Caki2 (cell line): ENCODE data around the gene STAU1. TPM values are rescaled to one million over a fixed set of nuclear protein-coding genes. Genes with fewer than 3 reads are reported as not detected.
"Not testable (repeated sequence)": the region's sequence is repeated elsewhere in the genome, so short reads cannot be mapped to it uniquely, and the experiment has no call there.

ENCODE experiments used
- DNase-seq: peaks from one replicate; pipeline ENCODE4 v3.0.0-alpha.2; 2015; ENCODE audit warnings: low read depth
- in situ Hi-C: cut with HindIII; loops from 2 replicates; pipeline ENCODE4 v1.10.0; 2016; ENCODE audit warnings: low sequenced_read_pairs, low pct_unique_long_range_greater_than_20kb, mixed read lengths
- total RNA-seq: library from RNA; depleted of rRNA; stranded (reverse); fragments of >200 nt; shearing (Covaris generic); gene quantifications from 2 replicates; pipeline ENCODE4 v1.2.3, GENCODE V29; 2014; ENCODE audit warnings: low replicate concordance

Gene STAU1
- total RNA-seq, 1 experiment from 2014 or later: 65.3 TPM

DNA sequence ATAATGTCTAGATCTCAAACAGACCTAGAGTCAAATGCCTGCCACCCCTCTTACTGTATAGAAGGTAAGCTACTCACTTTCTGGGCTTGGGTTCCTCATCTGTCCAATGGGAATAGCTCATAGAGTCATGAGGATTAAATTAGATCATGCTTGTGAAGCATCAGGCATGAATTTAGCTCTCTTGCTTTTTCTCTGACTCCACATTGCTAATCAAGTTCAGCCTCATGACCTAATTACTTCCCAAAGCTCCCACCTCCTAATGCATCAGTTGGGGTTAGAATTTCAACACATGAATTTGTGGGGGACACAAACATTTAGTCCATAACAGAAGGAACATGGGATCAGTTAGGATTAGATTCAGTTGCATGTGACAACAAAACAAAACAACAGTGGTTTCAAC, 26.4 kb upstream of the STAU1 start:
- no peak for DNase-seq
- in situ Hi-C loops: no loop called here

DNA sequence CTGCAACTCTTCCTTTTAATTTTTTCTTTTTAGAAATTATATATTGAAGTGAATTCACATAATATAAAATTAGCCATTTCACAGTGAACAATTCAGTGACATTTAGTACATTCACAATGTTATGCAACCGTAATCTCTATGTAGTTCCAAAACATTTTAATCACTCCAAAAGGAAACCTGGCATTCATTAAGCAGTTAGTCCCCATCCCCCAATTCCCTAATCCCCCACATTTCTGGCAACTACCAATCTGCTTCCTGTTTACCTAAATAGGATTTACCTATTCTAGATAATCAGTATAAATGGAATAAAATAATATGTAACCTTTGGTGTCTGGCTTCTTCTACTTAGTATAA, 22.6 kb upstream of the STAU1 start:
- DNase-seq: no peak
- in situ Hi-C loops: no loop called here

DNA sequence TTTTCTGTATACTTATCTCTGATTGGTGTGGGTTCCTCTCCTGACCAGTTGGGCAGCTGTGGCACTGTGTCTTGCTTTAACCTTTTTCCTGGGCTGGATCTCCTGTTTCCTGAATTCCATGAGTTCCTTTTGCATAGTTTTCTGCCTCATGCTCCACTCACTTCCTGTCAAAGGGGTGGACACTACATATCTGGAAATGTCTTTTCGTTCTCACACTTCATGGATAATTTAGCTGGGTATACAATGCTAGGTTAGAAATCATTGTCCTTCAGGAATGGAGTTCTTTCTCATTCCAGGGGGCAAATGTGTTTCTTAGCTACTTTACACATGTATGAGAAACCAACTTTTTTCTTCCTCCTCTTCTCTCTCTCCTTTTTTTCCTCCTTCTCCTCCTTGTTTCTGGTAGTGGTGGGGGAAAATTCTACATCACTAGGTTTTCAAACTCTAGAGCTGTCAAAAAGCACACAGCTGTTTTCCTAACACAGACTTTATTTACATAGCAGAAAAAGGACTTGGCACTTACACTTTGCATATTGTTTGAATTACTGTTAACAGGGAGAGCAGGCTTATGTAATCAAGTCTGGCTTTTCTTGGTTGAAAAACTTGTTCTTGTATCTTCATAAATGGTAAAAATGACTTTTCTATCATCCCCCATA, 22.1 kb upstream of the STAU1 start:
- in situ Hi-C loops: no loop called here
- DNase-seq: no peak

DNA sequence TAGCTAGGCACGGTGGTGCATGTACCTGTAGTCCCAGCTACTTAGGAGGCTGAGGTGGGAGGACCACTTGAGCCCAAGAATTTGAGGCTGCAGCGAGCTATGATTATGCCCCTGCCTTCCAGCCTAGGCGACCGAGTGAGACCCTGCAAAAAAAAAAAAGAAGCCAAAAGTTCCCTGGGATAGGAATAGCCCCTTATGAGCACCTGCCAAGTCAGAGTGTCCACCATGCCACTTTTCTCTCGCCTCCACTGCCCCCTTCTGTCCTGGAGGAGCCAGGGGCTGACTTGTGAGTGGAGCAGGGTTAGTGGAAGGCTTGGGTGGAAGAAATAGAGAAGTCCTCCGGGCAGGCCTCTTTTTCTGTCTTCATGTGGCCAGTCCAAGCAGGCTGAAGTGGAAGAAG, 18.9 kb upstream of the STAU1 start:
- in situ Hi-C loops: no loop called here
- no peak for DNase-seq

DNA sequence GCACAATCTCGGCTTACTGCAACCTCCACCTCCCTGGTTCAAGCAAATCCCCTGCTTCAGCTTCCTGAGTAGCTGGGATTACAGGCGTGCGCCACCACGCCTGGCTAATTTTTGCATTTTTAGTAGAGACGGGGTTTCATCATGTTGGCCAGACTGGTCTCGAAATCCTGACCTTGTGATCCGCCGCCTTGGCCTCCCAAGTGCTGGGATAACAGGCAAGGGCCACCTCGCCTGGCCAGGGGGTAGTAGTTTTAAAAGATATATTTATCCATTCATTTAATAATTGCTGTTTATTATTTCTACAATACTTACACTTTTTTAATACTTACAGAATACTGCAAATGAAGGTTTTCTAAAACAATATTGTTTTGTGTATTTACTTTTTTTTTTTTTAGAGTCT, 15.6 kb upstream of the STAU1 start:
- no peak for DNase-seq
- in situ Hi-C loops: no loop called here

DNA sequence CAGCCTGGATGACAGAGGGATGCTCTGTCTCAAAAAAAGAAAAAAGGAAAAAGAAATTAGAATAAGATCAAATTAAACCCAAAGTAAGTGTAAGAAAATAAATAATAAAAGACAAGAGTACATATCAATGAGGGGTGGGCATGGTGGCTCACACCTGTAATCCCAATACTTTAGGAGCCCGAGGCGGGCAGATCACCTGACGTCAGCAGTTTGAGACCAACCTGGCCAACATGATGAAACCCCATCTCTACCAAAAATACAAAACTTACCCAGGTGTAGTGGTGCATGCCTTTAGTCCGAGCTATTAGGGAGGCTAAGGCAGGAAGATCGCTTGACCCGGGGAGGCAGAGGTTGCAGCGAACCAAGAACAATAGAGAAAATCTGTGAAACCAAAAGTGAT, 14.9 kb upstream of the STAU1 start:
- in situ Hi-C loops: no loop called here
- no peak for DNase-seq

DNA sequence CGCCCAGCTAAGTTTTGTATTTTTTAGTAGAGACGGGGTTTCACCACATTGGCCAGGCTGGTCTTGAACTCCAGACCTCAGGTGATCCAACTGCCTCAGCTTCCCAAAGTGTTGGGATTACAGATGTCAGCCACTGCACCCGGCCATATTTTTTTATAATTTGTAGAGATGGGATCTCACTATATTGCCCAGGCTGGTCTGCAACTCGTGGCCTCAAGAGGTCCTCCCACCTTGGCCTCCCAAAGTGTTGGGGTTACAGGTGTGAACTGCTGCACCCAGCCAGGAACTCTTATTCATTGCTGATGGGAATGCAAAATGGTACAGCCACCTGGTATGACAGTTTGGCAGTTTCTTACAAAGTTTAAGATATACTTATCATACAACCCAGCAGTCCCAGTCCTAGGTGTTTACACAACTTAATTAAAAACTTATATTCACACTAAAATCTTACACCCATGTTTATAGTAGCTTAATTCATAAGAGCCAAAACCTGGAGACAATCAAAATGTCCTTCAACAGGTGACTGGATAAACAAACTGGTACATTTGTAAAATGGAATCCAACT, 11.7 kb upstream of the STAU1 start:
- DNase-seq: no peak
- in situ Hi-C loops: no loop called here

DNA sequence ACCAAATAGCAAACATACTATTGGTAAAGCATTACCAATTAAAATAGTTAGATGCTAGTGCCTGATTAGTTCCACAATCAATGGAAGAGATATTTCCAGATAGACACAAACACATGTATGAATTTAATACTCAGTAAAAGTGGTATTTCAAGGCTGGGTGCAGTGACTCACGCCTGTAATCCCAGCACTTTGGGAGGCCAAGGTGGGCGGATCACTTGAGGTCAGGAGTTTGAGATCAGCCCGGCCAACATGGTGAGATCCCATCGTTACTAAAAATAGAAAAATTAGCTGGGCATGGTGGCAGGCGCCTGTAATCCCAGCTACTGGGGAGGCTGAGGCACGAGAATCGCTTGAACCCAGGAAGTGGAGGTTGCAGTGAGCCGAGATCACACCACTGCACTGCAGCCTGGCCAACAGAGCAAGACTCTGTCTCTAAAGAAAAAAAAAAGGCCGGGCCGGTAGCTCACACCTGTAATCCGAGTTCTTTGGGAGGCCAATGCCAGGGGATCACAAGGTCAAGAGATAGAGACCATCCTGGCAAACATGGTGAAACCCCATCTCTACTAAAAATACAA, 4.9 kb upstream of the STAU1 start:
- in situ Hi-C loops: not testable (repeated sequence)

DNA sequence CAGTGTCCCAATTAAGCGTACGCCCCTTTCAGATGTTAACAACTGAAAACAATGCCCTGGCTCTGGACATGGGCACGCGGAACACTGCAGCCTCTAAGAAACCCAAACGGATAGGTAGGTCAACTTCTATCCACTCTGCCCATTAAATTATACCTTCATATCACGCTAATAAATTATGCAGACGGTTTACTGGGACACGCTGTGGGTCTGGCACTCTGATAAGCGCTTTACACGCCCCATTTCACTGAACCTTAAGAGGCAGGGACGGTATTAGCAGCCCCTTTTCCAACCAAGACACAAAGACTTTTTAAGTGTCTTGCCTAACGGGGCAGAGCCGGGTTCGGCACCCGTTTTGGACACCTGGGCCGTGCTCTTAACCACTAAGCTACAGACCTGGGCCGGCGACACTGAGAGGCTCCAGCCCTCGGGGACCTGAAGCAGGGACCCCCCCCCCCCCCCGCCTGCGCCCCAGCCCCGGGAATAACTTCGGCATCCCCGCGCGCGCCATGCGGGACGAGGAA, 744 bp downstream of the STAU1 start:
- in situ Hi-C loops: loop anchor here (10.0 kb wide), 1 partner anchor 53 kb away; no protein-coding TSS in a partner anchor
- DNase-seq: no peak

More for the DNA sequence above, 4.9 kb upstream of the STAU1 start:
- not testable (repeated sequence) for DNase-seq

DNA sequence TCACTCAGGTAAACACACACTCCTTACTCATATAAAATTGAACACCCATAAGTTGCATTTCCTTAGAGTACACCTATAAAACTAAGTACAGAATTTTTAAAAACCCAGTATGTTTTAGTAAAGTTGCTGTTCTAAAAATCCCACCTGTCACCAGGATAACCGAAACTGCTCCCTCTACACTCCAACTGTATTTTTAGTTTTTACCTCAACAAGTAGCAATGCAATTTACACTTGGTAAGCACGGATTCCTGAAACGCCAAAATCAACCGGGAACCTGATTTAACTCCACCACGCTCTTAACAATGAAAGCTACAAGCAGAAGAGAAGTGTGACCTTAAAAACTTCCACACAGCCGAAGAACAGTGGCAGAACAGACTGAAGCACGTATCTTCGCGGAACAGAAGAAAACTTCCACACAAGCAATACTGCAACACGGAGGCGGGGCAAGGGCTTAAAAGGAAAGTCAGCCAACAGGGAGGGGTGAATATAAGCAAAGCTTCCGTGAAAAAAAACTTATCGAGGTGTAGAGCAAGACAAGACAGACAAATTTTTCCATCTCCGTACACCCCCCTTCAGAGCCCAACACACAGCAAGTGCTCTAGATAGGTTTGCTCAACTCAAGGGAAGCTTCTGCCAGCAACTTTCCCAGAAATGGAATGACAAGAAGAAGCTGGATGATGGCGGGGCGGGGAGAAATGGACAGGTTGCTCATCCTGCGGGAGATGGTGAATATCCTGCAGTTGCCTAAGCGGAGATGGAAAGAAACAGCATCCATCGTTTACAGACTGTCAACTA, 1.4 kb downstream of the STAU1 start:
- peak; percentile 61 for DNase-seq
- in situ Hi-C loops: loop anchor here (10.0 kb wide), 1 partner anchor 52 kb away; no protein-coding TSS in a partner anchor

DNA sequence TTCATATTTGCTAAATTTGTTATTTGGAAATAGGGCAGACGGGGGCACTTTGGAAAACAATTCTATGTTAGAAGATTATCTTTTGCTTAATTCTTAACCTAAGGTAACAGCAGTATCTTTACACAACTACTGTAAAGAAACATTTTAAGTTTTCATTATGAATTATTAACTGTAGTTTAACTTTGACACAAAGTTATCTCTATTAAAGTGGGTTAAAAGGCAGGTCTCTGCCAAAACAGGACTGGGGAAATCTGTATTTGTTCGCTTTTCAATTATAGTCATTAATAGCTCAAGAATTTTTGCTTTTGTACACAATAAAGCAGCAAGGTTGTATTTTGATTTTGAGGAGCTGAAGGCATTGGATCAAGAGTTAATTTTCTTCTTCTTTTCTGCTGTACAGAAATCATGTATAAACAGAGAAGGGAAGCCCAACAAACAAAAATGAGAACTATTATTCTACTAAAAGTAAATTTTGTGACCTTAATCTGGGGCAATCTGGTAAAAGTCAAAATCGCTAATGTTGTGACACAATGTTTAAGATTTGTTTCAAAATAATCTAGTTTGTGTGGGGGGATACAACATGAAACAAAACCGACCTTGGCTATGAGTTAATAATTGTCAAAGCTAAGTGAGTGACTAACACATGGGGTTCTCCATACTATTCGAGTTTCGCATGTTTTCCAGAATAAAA, 2.9 kb downstream of the STAU1 start:
- DNase-seq: no peak
- in situ Hi-C loops: loop anchor here (10.0 kb wide), 1 partner anchor 50 kb away; no protein-coding TSS in a partner anchor

DNA sequence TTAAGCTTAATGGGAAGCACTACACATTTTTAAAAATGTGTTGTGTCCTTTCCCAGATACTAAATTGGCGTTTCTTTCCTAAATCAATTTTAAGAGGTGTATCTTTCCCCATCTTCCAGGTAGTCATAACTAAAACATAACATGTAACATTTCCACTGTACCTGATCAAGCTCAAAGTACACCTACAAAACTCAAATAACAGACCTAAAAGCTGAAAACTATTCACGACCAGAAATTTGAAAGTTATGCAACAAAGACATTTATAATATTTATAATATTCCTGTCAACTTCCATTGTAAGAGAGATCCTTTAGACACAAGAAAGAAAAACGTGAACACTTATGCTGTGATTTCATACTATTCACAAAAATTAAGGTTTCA, 3.5 kb downstream of the STAU1 start:
- in situ Hi-C loops: loop anchor here (10.0 kb wide), 1 partner anchor 50 kb away; no protein-coding TSS in a partner anchor

DNA sequence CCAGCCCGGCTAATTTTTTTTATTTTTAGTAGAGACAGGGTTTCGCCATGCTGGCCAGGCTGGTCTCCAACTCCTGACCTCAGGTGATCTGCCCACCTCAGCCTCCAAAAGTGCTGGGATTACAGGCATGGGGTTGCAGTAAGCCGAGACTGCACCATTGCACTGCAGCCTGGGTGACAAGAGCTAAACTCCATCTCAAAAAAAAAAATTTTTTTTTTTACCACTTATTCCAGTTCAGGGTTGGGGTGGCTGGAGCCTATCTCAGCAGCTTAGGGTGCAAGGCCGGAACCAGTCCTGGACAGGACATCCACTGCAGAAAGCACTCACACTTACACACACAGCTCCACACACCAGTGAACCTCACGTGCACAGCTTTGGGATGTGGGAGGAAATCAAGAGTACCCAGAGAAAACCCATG, 4.0 kb downstream of the STAU1 start:
- in situ Hi-C loops: loop anchor here (10.0 kb wide), 1 partner anchor 49 kb away; no protein-coding TSS in a partner anchor
- DNase-seq: not testable (repeated sequence)

More for the DNA sequence above, 3.5 kb downstream of the STAU1 start:
- no peak for DNase-seq

DNA sequence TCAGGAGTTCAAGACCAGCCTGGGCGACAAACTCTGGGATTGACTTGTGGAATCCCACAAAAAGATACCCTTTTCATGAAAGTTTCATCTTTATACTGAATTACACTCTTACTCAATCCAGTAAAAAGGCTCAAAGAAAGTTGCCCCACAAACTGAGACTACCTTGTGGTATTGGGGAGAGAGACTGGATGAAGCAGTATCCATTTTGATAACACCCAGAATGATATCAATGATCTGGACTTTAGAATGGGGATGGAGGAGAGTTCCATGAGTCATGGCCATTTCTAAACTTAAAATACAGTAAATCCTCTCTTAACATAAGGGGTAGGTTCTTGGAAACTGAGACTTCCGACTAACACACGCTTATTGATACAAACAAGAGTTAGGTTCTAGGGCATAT, 4.7 kb downstream of the STAU1 start:
- no peak for DNase-seq
- in situ Hi-C loops: loop anchor here (10.0 kb wide), 1 partner anchor 49 kb away; no protein-coding TSS in a partner anchor

DNA sequence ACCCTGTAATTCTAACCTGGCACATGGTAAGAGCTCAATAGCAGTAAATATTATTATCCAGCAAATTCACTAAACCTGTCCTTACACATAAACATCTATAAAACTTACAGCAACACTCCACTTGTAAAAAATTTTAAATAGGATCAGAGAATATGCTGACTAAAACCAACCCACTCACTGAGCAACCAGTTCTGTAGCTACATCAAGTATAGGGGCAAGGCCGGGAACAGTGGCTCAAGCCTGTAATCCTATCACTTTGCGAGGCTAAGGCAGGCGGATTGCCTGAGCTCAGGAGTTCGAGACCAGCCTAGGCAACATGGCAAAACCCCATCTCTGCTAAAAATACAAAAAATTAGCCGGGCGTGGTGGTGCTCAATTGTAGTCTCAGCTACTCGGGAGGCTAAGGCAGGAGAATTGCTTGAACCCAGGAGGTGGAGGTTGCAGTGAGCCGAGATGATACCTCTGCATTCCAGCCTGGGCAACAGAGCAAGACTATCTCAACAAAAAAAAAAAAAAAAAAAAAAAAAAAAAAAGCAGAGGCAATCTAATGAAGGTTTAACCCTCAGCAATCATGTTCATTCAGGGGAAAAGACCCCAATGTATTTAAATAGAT, 6.8 kb downstream of the STAU1 start:
- in situ Hi-C loops: loop anchor here (10.0 kb wide), 1 partner anchor 47 kb away; no protein-coding TSS in a partner anchor
- no peak for DNase-seq

DNA sequence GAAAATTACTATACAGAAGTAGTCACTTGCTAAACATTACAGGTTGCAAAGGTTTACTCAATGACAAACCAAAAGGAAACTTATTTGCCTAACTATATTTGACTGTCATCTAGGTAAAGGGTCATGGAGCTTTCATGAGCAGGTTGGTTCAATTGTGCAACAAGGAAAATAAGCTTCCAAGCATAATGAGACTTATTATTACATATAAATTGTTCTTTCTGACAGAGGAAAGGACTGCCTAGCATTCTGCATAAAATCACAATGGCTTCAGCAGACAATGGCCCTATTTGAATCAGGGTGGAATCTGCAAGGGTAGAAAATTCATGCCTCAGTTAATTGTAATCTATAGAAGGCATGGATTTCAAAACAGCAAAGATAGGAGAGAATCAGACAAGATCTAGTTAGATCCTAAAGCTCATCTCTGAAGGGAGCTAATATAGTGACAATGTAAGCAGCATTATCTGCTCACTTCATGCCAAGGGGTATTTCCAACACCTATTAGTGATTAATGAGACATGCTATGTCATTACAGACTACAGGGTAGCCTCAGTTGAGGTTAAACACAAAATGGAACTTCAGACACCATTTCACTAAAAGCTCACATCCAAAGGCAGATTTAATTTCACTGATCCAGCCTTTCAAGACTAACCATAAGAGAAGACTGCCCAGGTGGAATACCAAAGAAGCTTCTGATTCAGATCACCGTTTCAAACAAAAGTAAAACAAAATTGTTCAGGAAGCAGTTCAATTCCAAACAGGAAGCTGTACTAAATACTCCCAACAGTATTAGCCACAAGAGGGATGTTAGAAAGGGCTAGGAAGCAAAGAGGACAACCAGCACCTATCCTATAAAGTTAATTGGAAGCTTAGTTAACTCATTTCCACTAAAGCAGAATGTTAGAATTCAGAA, 8.5 kb downstream of the STAU1 start:
- in situ Hi-C loops: loop anchor here (10.0 kb wide), 1 partner anchor 45 kb away; no protein-coding TSS in a partner anchor
- no peak for DNase-seq

DNA sequence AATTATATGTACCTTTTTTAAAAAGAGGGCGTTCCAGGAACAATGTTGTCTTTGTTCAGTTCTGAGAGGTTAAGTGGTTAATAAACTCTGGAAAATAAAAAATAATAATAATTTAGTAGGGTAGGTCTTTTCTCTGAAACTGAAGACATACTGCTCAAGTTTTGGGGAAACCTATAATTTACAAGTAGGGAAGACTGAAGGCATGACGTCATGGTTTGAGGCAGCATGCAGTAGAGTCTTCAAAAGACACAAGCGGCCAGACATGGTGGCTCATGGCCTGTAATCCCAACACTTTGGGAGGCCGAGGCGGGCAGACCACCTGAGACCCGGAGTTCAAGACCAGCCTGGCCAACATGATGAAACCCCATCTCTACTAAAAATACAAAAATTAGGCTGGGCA, 14.0 kb downstream of the STAU1 start:
- in situ Hi-C loops: no loop called here
- DNase-seq: no peak
